WTC11 (cell line): ENCODE measurements around the gene BMP6. TPM values are rescaled to one million over a fixed set of nuclear protein-coding genes. Genes with fewer than 3 reads are reported as not detected.

Experiments used
- ATAC-seq: fragments of 200-7000 bp; cut with Tn5 transposase; 2 replicates; pipeline ENCODE4 v1.10.0; 2021; ENCODE audit warnings: mild to moderate bottlenecking, moderate library complexity
- CTCF ChIA-PET: fragments of 300-600 bp; sonication (Branson Sonifier 250); formaldehyde crosslinking; loops from one replicate; lab custom pipeline; 2021; ENCODE audit warnings: antibody characterized with exemption; lab: Charles Lee
- POLR2A ChIA-PET: fragments of 350-600 bp; sonication (Branson Sonifier 250); formaldehyde crosslinking; loops from one replicate; lab custom pipeline; 2021; ENCODE audit warnings: antibody characterized with exemption; lab: Charles Lee
- DNase-seq: peaks from one replicate; pipeline ENCODE4 v3.0.0; 2021; ENCODE audit warnings: low spot score
- H3K27ac Mint-ChIP-seq: 2 replicates; pipeline ENCODE4 v1.8.0; 2021; ENCODE audit warnings: mixed read lengths
- H3K27me3 Mint-ChIP-seq: 2 replicates; pipeline ENCODE4 v1.8.0; 2021; ENCODE audit warnings: low read depth, mild to moderate bottlenecking, moderate library complexity, mixed read lengths
- H3K36me3 Mint-ChIP-seq: 2 replicates; pipeline ENCODE4 v1.8.0; 2021; ENCODE audit warnings: mixed read lengths
- H3K4me1 Mint-ChIP-seq: 2 replicates; pipeline ENCODE4 v1.8.0; 2022; ENCODE audit warnings: mixed read lengths
- H3K4me3 Mint-ChIP-seq: 2 replicates; pipeline ENCODE4 v1.8.0; 2021; ENCODE audit warnings: mild to moderate bottlenecking, moderate library complexity, mixed read lengths
- H3K9me3 Mint-ChIP-seq: 2 replicates; pipeline ENCODE4 v1.8.0; 2021; ENCODE audit warnings: mixed read lengths
- ESRRA ChIP-seq: sonication (generic); formaldehyde crosslinking; IDR thresholded peaks from 2 replicates; pipeline ENCODE4 v1.8.1; 2022; ENCODE audit warnings: mild to moderate bottlenecking, missing genetic modification reagents, borderline replicate concordance
- ETV6 ChIP-seq: sonication (generic); formaldehyde crosslinking; IDR thresholded peaks from 2 replicates; pipeline ENCODE4 v1.8.1; 2022; ENCODE audit warnings: mild to moderate bottlenecking, missing genetic modification reagents
- GTF2I ChIP-seq: fragments of 250-450 bp; sonication (Bioruptor Pico); conservative IDR thresholded peaks from 2 replicates; pipeline ENCODE4 v1.4.0; 2021; ENCODE audit warnings: mild to moderate bottlenecking
- KAT7 ChIP-seq: sonication (generic); formaldehyde crosslinking; IDR thresholded peaks from 2 replicates; pipeline ENCODE4 v1.8.1; 2023; ENCODE audit warnings: missing genetic modification reagents, mild to moderate bottlenecking, borderline replicate concordance
- NFYB ChIP-seq: sonication (generic); formaldehyde crosslinking; conservative IDR thresholded peaks from 2 replicates; pipeline ENCODE4 v1.8.0; 2022; ENCODE audit warnings: low read depth, missing genetic modification reagents
- TEAD4 ChIP-seq: sonication (generic); formaldehyde crosslinking; IDR thresholded peaks from 2 replicates; pipeline ENCODE4 v1.8.0; 2022; ENCODE audit warnings: mild to moderate bottlenecking, missing genetic modification reagents
- ZNF317 ChIP-seq: sonication (generic); formaldehyde crosslinking; IDR thresholded peaks from 2 replicates; pipeline ENCODE4 v1.8.1; 2023; ENCODE audit warnings: low read depth, mild to moderate bottlenecking, moderate library complexity, missing genetic modification reagents, borderline replicate concordance
- ZNF396 ChIP-seq: fragments of 250-450 bp; sonication (Bioruptor Pico); IDR thresholded peaks from 2 replicates; pipeline ENCODE4 v1.8.0; 2021; ENCODE audit warnings: mild to moderate bottlenecking, moderate library complexity, borderline replicate concordance
- ZNF423 ChIP-seq: fragments of 250-450 bp; sonication (Bioruptor Pico); IDR thresholded peaks from 2 replicates; pipeline ENCODE4 v2.1.2; 2022; ENCODE audit warnings: mild to moderate bottlenecking, moderate library complexity
- total RNA-seq: library from RNA; stranded (reverse); gene quantifications from 3 replicates; pipeline ENCODE4 v1.2.3, GENCODE V29; 2021
- TF ChIP-seq, protein P1 (sequence below): sonication (generic); formaldehyde crosslinking; IDR thresholded peaks from 2 replicates; pipeline ENCODE4 v1.8.0; 2022; ENCODE audit warnings: mild to moderate bottlenecking, missing genetic modification reagents
- TF ChIP-seq, protein P2 (sequence below): sonication (generic); formaldehyde crosslinking; IDR thresholded peaks from 2 replicates; pipeline ENCODE4 v1.8.1; 2023; ENCODE audit warnings: mild to moderate bottlenecking, missing genetic modification reagents, moderate library complexity
- TF ChIP-seq, protein P3 (sequence below): sonication (generic); formaldehyde crosslinking; IDR thresholded peaks from 2 replicates; pipeline ENCODE4 v1.8.1; 2023; ENCODE audit warnings: mild to moderate bottlenecking, missing genetic modification reagents
- TF ChIP-seq, protein P4 (sequence below): sonication (generic); formaldehyde crosslinking; IDR thresholded peaks from 2 replicates; pipeline ENCODE4 v1.8.0; 2023; ENCODE audit warnings: missing genetic modification reagents
- TF ChIP-seq, protein P5 (sequence below): sonication (generic); formaldehyde crosslinking; IDR thresholded peaks from 2 replicates; pipeline ENCODE4 v1.8.1; 2023; ENCODE audit warnings: mild to moderate bottlenecking, moderate library complexity, missing genetic modification reagents
- TF ChIP-seq, protein P6 (sequence below): fragments of 250-450 bp; sonication (Bioruptor Pico); conservative IDR thresholded peaks from 2 replicates; pipeline ENCODE4 v1.9.0; 2021; ENCODE audit warnings: mild to moderate bottlenecking
- TF ChIP-seq, protein P7 (sequence below): sonication (generic); formaldehyde crosslinking; IDR thresholded peaks from 2 replicates; pipeline ENCODE4 v1.8.1; 2022; ENCODE audit warnings: mild to moderate bottlenecking, moderate library complexity, missing genetic modification reagents
- TF ChIP-seq, protein P8 (sequence below): fragments of 250-450 bp; sonication (Bioruptor Pico); IDR thresholded peaks from 2 replicates; pipeline ENCODE4 v1.9.0; 2021; ENCODE audit warnings: moderate library complexity, mild to moderate bottlenecking, inconsistent platforms, borderline replicate concordance

BMP6 gene
- total RNA-seq, 1 experiment from 2014 or later = 1.0 TPM

DNA sequence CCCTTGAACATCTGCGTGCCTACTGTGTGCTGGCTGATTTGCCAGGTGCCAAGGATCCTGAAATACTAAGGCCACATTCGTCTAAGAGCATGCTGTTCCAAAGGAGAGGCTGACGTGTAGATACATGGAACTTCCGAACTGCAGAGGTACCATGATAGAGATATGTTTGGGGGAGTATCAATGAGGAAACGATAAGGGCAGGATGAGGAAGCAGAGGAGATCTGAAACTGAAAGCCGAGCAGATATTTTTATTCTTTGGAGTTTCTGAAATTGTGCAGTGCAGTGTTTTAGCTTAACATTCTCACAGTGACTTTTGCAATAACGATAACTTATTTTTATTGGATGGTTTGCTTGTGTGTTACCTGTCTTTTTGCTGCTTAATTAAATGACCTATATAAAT lies 24.3 kb downstream of the BMP6 start:
- H3K4me3 Mint-ChIP-seq = no peak overlapping the region
- ATAC-seq = no peak
- H3K9me3 Mint-ChIP-seq = no peaks in the 10 kb centered on the region
- TF ChIP-seq, protein P1, sequence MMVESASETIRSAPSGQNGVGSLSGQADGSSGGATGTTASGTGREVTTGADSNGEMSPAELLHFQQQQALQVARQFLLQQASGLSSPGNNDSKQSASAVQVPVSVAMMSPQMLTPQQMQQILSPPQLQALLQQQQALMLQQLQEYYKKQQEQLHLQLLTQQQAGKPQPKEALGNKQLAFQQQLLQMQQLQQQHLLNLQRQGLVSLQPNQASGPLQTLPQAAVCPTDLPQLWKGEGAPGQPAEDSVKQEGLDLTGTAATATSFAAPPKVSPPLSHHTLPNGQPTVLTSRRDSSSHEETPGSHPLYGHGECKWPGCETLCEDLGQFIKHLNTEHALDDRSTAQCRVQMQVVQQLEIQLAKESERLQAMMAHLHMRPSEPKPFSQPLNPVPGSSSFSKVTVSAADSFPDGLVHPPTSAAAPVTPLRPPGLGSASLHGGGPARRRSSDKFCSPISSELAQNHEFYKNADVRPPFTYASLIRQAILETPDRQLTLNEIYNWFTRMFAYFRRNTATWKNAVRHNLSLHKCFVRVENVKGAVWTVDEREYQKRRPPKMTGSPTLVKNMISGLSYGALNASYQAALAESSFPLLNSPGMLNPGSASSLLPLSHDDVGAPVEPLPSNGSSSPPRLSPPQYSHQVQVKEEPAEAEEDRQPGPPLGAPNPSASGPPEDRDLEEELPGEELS = no peak
- no peaks in the 10 kb centered on the region for H3K27me3 Mint-ChIP-seq
- H3K36me3 Mint-ChIP-seq = no peaks in the 10 kb centered on the region
- POLR2A ChIA-PET = no interaction called here
- H3K27ac Mint-ChIP-seq = no peak overlapping the region
- CTCF ChIA-PET = interaction anchor here (1.4 kb wide), 1 partner anchor 28 kb away, joined by 4 read pairs; no protein-coding TSS in a partner anchor
- no peak for DNase-seq
- peaks cover 11% of the 10 kb centered on the region for H3K4me1 Mint-ChIP-seq

DNA sequence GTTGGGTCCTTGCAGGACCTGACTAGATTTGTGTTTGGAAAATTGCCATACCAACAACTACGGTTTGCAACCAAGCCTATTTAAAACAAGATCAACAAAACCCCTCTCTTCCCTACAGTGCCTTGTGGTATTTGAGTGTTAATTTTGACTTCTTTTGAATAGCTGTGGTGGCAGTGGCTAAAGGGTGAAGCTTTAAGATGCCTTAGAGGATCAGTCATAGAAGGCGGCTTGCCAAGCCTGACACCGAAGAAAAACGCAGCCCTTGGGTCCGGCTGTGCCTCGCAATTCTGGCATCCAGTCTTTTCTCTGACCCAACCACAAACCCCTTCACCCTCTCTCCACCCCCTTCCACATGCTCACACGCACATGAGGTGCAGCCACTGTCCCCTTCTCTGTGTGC lies 32.6 kb downstream of the BMP6 start:
- H3K36me3 Mint-ChIP-seq = no peaks in the 10 kb centered on the region
- ATAC-seq (no peak), DNase-seq (no peak)
- CTCF ChIA-PET = interaction anchor here (1.3 kb wide), 1 partner anchor 36 kb away, joined by 3 read pairs; no protein-coding TSS in a partner anchor
- H3K27me3 Mint-ChIP-seq = no peaks in the 10 kb centered on the region
- H3K4me3 Mint-ChIP-seq = no peak overlapping the region
- TF ChIP-seq ETV6 = no peak
- TF ChIP-seq, protein P2, sequence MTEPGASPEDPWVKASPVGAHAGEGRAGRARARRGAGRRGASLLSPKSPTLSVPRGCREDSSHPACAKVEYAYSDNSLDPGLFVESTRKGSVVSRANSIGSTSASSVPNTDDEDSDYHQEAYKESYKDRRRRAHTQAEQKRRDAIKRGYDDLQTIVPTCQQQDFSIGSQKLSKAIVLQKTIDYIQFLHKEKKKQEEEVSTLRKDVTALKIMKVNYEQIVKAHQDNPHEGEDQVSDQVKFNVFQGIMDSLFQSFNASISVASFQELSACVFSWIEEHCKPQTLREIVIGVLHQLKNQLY (CRISPR knock-in tag) = no peak
- no peak for TF ChIP-seq ZNF317
- TF ChIP-seq, protein P3, sequence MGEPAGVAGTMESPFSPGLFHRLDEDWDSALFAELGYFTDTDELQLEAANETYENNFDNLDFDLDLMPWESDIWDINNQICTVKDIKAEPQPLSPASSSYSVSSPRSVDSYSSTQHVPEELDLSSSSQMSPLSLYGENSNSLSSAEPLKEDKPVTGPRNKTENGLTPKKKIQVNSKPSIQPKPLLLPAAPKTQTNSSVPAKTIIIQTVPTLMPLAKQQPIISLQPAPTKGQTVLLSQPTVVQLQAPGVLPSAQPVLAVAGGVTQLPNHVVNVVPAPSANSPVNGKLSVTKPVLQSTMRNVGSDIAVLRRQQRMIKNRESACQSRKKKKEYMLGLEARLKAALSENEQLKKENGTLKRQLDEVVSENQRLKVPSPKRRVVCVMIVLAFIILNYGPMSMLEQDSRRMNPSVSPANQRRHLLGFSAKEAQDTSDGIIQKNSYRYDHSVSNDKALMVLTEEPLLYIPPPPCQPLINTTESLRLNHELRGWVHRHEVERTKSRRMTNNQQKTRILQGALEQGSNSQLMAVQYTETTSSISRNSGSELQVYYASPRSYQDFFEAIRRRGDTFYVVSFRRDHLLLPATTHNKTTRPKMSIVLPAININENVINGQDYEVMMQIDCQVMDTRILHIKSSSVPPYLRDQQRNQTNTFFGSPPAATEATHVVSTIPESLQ (CRISPR knock-in tag) = no peak
- TF ChIP-seq, protein P4, sequence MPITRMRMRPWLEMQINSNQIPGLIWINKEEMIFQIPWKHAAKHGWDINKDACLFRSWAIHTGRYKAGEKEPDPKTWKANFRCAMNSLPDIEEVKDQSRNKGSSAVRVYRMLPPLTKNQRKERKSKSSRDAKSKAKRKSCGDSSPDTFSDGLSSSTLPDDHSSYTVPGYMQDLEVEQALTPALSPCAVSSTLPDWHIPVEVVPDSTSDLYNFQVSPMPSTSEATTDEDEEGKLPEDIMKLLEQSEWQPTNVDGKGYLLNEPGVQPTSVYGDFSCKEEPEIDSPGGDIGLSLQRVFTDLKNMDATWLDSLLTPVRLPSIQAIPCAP (CRISPR knock-in tag) = no peak
- TF ChIP-seq KAT7 (CRISPR knock-in tag) = no peak
- no peak for TF ChIP-seq ZNF423 (CRISPR knock-in tag)
- TF ChIP-seq GTF2I (CRISPR knock-in tag) = no peak
- TF ChIP-seq NFYB = no peak
- TF ChIP-seq, protein P5, sequence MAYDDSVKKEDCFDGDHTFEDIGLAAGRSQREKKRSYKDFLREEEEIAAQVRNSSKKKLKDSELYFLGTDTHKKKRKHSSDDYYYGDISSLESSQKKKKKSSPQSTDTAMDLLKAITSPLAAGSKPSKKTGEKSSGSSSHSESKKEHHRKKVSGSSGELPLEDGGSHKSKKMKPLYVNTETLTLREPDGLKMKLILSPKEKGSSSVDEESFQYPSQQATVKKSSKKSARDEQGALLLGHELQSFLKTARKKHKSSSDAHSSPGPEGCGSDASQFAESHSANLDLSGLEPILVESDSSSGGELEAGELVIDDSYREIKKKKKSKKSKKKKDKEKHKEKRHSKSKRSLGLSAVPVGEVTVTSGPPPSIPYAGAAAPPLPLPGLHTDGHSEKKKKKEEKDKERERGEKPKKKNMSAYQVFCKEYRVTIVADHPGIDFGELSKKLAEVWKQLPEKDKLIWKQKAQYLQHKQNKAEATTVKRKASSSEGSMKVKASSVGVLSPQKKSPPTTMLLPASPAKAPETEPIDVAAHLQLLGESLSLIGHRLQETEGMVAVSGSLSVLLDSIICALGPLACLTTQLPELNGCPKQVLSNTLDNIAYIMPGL (CRISPR knock-in tag) = no peak
- no peak for TF ChIP-seq ZNF396 (CRISPR knock-in tag)
- TF ChIP-seq TEAD4 = no peak
- TF ChIP-seq, protein P6, sequence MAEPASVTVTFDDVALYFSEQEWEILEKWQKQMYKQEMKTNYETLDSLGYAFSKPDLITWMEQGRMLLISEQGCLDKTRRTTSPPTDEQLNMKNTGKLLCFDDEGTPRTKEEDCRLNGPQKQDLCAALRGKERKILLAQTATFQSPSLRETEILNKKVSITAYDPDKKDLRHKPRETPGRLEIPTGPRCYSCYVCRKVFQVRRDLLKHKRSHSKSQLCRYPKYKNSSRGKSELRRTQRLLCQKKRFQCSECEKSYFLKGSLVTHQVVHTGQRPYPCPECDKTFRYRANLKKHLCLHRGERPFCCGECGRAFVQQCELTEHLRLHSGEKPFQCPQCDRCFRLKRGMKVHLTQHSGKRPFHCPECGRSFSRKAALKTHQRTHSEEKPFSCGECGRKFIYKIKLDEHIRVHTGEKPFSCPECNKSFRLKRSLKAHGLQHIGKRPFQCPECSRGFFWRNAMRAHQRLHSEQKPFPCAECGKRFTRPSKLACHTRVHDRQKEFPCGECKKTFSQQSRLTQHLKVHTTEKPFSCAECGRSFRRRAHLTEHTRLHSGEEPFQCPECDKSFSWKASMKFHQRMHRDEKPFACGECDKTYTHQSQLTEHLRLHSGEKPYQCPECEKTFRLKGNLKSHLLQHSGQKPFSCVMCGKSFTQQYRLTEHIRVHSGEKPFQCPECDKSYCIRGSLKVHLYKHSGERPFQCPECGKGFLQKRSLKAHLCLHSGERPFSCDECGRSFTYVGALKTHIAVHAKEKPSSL (CRISPR knock-in tag) = no peak
- TF ChIP-seq, protein P7, sequence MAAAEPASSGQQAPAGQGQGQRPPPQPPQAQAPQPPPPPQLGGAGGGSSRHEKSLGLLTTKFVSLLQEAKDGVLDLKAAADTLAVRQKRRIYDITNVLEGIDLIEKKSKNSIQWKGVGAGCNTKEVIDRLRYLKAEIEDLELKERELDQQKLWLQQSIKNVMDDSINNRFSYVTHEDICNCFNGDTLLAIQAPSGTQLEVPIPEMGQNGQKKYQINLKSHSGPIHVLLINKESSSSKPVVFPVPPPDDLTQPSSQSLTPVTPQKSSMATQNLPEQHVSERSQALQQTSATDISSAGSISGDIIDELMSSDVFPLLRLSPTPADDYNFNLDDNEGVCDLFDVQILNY (CRISPR knock-in tag) = no peak
- TF ChIP-seq, protein P1 = no peak
- no peak for TF ChIP-seq ESRRA (CRISPR knock-in tag)
- TF ChIP-seq, protein P8, sequence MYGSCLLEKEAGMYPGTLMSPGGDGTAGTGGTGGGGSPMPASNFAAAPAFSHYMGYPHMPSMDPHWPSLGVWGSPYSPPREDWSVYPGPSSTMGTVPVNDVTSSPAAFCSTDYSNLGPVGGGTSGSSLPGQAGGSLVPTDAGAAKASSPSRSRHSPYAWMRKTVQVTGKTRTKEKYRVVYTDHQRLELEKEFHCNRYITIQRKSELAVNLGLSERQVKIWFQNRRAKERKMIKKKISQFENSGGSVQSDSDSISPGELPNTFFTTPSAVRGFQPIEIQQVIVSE (CRISPR knock-in tag) = no peak
- TF ChIP-seq, all 79 proteins: peak for 0
- POLR2A ChIA-PET = no interaction called here
- no peaks in the 10 kb centered on the region for H3K4me1 Mint-ChIP-seq
- H3K27ac Mint-ChIP-seq = no peak overlapping the region
- no peaks in the 10 kb centered on the region for H3K9me3 Mint-ChIP-seq
